ENCODE results near the gene C16orf95.
"Not testable (repeated sequence)": the region's sequence is repeated elsewhere in the genome, so short reads cannot be mapped to it uniquely, and the experiment has no call there.

Gene C16orf95

DNA sequence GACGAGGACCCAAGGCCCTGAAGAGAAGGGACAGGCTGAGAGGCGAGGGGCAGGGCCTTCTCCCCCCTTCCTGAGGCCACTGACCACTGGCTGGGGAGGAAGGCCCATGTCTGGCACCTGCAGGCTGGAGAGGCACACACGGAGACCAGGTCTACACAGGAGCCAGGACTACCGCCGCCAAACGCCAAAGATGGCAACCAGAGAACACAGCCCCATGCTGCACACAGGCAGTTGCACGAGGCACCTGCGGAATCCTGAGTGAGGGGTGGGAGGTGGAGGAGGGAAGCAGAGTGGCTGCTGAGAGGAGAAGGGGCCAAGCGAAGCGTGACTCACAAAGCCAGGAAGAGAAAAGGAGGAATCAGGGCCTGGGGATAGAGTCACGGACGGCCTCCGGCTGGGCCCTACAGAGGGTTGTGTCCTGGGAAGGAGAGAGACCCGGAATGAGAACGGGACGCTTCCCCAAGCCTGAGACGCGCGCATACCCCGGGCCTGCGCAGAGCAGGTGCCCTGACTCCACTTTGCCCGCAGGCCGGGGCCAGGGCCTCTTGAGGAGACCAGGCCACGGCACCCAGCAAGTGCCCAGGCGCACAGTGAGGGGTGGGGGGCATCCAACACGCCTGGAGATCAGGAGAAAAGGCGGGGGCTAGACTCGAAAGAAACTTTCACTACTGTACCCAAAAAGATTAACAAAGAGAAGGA, 28.7 kb upstream of the C16orf95 start:
- no peak for DNase-seq

DNA sequence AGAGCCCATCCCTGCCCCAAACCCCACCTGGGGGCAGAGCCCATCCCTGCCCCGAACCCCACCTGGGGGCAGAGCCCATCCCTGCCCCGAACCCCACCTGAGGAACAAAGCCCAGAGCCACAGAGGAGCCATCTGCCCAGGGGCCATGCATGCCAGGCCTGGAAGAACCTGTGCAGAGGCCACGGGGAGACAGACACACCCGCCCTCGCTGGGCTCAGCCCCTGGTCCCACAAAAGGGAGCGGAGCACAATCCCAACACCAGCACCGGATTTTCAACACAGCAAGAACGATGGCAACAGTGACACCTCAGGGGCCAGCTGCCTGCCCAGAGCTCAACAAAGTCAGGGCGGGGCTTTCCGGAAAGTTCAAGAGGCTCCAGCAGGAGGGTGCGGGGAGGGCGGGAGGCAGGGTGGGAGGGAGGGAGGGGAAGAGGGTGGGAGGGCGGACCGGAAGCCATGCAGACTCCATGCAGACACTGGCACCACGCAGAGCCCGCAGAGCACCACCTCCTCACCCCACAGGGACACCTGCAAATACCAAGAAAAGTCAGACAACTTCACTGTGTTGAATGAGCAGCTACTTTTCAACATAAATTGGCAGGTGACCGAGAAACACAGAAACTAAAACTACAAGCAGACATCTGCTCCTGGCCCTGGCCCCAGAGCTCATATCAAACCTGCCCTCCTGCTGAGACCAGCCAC, 27.9 kb upstream of the C16orf95 start:
- DNase-seq: no peak

DNA sequence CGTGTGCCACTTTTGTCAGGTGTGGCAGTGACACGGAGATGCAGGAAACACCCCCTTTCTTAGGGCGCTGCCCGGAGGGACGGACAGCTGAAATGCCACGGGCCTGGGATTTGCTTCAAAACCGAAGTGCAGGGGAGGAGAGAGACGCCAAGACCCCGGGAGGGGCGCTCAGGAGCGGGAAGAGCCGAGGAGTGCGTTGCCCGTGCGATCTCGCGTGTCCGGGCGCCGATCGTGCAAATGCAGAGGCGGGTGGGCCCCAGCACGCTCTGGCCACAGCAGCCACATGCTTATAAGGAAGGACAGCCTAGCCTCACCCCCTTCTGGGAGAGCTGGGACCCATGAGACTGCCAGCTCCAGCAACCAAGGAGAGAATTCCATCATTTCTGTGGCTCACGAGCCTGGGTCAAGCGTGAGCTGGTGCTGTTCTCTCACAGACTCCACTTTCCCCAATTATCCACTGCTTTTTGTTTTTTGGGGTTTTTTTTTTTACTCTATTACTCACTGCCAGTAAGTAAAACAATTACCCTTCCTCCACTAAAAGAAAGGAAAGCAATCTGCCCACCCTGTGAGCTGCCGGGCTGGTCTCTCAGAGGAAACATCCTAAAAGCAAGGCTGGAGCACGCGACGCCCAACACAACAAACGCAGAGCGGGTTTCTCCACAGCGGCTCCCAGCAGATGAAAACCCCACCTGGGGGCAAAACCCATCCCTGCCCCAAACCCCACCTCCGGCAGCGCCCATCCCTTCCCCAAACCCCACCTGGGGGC, 27.2 kb upstream of the C16orf95 start:
- DNase-seq: no peak

DNA sequence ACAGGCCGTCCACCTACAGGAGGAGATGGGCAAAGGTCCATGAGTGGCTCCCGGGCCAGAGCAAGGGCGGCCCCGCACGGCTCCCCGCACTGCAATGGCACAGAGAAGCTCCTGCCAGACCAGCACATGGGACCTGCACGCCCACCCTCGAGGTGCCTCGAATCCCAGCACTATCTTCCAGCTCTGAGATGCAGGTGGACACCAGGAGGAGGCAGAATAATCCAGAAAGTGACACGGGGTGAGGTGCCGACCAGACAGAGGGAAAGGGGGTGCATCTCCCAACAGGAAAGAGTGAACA, 26.5 kb upstream of the C16orf95 start:
- no peak for DNase-seq

DNA sequence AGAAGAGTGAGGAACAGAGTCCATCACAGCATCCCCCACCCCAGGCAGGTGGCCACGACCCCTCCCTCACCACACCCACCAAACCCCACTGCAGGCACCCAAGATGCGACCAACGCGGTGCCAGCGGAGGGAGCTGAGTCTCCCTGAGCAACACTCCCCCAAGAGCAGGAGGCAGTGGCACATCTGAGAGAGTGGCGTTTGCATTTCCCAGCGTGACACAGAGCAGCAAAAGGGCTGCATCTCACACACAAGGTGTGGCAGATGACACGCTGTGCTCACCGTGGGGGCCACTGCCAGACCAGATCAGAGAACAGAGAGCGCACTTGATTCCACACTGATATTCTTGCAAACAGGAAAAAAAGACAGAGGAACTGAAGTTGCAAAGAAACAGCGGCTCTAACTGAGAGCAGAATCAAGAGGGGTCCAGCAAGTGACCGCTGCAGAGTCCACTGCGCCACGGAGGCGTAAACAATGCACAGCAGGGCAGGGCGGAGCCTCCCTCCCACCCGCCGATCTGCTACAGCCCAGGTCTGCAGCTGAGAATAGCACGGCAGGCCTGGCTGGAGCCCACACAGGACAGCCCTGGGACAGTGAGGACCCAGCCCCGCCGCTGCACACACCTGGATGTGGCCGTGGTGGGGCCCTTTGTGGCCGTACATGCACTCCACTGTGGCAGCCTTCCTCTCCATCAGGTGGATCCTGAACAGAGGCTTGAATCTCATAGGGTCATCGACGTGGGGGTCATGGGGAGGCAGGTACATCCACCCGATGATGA, 26.0 kb upstream of the C16orf95 start:
- no peak for DNase-seq

DNA sequence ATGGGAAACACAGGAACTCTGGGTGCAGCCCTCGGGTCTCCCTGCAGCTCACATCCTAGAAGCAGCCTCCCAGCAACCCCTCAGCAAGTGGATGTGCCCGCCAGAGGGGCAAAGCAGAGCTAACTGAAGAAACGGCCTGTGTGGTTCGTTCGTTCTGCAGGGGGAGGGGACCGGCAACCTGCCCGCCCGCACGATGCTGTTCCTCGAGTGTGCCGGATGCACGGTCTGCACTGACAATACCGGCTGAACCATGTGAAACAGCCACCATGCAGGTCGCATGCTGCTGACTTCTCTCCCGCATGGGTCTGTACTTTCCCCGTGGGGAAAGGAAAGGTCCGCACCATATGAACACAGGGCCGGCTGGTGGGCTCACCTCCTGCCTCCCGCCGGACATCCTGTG, 25.3 kb upstream of the C16orf95 start:
- no peak for DNase-seq

DNA sequence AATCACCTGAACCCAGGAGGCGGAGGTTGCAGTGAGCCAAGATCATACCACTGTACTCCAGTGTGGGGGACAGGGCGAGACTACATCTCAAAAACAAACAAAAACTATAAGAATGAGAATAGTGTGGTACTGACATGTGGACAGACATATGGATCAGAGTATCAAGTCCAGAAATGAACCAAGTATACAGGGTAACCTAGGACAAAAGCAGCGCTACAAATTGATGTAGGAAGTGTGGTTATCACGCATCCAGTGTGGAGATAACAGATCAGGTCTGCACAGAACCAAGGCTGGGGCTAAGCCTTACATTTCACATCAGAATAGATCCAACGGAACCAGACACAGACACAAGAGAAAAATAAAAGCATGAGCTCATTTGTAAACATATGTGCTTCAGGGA, 23.0 kb upstream of the C16orf95 start:
- no peak for DNase-seq

DNA sequence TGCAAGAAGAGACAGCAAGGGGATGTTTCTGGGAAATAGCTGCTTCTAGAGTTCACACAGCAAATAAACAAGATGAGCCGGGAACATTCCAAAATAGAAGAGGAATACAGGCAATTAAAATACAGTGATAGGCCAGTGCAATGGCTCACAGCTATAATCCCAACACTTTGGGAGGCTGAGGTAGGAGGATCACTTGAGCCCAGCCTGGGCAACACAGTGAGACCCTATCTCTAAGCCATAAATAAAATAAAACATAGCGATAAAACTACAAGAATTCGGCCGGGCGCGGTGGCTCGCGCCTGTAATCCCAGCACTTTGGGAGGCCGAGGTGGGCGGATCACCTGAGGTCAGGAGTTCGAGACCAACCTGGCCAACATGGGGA, 22.5 kb upstream of the C16orf95 start:
- DNase-seq: not testable (repeated sequence)

DNA sequence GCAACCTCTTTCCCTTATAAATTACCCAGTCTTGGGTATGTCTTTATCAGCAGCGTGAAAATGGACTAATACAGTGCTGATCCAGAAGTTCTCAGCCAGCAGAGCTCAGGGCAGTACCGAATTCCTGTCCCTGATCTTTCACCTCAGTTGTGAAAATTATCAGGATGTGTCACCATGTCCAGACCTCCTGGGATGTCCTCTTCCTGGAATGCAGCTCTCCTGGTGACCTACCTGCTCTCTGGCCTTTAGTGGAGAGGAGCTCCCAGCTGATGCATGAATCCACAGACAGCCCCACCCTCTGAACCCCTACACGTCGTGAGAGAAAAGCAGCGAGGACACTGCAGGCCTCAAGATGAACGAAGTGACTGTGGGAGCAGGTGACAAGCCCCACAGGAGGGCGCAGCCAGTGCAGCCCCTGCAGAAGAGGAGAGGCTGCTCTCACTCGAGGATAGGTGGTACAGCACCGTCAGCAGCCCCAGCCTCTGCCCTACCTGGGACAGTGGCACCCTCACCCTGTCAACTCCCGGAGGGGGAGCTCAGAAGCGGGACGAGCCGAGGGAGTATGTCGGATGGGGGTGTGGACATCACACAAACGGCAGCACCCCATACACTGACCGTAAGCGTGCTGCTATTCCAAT, 22.0 kb upstream of the C16orf95 start:
- no peak for DNase-seq

DNA sequence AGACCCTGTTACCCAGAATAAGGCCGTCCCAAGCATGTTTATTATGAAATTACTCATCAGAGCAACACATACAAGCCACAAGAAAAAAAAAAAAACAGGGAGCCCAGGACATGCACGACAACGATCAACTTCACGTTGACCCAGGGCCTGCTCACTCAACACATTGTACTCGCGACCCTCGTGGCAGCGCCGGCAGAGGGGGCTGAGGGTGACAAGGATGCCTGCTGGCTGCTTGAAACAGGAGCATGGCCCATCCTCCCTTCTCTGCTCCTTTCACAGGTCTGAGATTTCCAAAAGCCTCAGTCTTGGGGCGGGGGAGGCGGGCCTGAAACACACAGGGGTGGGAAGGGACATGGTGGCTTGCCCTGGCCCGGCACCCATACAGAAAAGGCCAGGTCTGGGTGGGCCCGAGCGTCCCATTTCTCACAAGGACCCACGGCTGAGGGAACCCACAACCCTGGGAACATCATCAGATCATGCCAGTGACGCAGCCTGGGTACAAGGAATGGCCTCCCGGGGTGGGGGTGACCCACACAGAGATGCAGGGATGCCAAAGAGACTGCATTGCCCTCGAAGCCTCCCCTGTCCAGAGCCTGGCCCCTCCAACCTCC, 21.1 kb upstream of the C16orf95 start:
- DNase-seq: no peak

DNA sequence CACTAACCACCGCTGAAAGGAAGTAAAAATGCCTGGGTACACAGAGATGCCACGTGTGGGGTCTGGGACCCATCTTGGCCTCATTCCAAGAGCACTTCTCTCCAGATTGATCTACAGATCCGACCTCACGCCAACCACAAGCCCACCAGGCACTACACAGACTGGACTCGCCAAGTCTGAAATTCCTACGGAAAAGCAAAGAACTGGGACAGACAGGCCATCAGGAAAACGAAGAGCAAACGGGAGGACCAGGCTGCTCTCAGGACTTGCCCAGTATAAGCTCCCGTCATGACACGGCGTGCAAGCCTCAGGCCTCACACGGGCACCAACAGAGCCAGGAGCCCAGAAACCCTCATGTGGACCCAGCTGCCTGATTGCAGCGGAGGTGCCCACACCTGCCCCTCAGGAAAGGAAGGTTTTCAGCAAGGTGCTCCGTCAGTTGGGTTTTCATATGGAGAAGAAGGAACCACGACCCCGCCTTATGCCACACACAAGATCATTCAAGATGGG, 20.1 kb upstream of the C16orf95 start:
- DNase-seq: no peak

DNA sequence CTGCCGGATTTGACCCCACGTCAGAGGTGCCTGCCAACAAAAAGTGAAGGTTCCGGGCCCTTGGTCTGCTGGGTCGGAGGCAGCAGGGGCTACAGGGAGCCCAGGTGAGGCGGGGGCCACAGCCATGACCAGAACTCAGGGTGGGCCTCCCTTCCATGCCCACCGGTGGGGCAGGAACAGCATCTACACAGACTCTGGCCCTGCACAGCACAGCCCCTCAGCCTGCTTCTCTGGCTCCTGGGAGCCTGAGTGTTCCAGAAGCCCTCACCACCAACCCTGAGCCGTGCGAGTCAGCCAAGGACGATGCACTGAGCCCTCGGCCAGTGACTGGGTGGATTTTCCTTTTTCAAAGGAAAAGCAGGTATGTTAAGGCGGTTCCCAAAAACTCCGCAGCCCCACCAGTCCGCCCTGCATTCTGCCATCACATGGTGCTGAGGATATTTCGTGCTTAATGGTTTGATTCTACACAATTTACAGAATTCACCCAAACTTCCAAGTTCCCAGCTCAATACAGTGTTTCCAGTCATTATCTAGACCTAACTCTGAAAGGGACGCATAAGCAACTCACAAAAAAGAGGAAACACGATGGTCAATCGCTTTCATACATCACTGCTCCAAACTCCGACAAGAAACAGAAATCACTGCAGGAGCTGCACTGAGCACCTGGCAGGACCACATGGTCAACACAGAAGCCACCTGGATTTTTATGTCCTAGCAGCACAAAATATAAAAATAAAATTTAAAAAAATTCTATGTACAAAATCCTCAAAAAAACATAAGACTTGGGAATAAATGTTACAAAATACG, 19.4 kb upstream of the C16orf95 start:
- DNase-seq: no peak

DNA sequence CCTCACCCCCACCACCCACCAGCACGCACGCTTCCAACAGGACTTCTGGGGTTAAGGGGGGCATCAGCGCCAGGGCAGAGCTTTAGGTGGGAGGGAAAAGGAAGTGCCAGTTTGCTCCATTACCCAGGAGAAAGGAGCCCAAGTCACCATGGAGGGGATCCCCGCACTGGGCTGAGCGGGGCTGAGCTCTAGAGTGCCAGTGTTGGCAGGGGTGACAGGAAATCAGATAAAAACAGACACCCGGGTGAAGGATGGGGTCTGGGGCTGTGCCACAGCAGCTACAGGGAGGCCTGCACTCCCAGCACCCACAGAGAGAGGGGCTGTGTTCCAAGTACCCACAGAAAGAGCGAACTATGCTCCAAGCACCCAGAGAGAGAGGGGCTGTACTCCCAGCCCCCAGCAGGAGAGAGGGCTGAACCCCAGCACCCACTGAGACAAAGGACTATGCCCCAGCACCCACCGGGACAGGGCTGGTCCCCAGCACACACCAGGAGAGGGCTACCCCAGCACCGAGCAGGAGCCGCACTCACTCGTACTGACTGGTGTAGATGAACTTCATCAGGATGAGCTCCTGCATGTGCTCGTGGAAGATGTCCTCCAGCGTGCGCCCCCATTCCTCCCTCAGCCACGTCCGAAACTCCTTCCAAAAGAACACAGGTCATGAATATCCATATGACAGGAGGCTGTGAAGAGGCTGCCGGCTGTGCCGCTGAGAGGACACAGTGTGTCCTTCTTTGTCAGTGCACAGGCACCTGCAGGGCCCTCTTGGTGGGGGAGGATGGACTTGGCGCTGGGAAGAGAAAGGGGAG, 18.6 kb upstream of the C16orf95 start:
- DNase-seq: no peak

DNA sequence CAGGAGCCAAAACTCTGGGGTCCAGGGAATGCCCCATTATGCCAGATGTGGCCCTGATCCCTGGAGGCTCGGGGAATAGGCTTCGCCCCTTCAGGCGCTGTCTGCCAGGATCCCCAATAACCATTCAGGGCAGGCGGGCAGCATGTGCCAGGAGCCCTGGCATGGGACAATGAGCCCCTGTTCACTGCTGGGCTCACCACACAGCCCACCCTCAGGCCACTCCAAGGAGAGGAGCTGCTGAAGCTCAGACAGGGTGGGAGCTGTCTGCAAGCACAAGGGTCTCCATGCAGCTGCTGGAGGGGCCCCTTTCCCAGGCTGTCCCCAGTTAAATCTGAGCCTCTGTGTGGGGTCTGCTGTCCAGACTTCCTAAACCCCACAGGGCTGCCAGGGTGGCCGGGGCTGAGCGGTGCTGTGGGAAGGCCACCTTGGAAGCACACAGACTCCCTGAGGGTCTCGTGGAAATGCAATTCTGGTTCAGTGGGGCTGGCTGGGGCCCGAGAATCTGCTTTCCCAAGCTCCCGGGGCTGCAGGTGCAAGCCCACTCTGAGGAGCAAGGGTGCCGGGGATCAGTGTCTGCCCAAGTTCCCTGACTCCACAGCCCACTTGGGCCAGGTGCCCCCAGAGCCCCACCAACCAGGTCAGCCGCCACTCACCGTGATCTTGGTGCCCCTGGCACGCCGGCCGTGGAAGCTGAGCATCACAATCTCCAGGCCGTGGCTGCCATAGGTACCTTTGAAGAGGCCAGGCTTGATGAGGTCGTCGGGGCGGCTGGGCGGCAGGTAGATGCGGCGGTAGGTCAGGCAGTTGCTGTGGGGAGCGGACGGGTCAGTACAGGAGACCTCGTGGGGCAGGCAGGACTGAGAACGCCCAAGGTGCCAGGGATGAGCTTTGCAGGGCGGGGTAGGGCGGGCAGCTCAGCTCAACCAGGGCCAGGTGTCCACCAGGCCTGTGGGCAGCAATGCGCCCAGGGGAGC, 17.7 kb upstream of the C16orf95 start:
- DNase-seq: no peak

DNA sequence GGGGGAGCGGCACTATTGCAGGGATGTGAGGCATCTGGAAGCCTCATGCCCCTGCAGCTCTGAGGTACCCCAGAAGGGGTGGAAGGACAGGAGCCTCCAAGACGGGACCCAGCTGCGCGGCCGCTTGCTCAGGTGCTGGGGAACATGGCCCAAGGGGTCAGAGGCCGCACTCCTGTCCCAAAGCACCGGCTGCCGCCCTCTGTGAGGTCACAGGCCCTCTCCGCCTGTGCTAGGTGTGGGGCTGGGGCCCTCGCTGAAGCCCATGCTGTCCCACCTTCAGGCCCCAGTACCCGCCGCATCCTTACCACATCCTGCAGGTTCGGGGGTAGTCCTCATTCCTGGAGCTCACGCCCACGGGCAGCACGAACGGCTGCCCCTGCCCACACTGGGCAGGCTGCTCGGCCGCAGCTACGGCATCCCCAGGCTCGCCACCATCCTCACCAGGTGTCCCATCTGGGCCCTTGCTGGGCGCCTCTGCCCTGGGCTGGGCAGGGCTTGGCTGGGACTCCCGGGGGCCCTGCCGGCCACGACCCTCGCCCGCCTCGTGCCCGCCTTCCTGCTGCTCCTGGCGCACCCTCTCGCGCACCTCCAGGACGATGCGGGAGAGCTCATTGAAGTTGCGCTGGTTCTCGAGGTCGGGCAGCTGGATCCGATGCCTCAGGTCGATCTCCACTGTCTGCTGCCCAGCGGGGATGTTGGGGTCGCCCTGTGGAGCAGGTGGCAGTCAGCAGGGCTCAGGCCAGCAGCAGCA, 16.6 kb upstream of the C16orf95 start:
- DNase-seq: no peak

DNA sequence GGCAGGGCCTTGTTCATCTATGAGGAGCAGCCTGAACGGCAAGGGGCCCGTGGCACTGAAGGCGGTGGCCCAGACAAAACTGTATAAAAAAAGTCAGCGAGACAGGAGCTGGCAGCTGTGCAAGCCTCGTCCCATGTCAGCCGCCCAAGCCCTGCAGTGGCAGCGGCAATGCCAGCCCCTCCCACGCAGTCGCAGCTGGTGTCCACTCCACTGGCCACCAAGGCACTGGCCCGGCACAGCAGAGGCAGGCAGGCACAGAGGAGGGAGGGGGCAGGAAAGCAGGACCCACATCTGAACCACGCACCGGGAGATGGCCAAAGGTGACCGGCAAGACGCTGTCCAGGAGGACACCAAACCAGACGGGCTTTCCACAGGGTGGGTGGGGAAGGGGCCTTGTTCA, 15.9 kb upstream of the C16orf95 start:
- DNase-seq: no peak

DNA sequence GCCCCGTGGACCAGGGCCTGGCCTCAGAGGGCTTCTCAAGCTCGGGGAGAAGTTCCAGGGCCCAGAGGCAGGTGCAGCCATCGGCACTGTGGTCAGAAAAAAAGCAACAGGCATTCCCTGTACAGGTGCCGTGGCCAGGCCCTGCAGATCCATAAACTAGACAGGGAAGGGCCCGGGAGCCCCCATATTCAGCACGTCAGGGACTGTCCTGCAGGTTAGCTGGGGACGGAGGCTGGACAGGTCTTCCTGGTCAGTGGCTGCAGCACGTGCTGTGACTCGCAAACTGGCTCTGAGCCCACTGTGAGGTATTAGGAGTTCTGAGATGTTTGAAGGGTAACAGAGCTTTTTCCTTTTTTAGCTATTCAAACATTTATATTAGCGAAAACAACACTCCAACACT, 15.0 kb upstream of the C16orf95 start:
- DNase-seq: no peak

DNA sequence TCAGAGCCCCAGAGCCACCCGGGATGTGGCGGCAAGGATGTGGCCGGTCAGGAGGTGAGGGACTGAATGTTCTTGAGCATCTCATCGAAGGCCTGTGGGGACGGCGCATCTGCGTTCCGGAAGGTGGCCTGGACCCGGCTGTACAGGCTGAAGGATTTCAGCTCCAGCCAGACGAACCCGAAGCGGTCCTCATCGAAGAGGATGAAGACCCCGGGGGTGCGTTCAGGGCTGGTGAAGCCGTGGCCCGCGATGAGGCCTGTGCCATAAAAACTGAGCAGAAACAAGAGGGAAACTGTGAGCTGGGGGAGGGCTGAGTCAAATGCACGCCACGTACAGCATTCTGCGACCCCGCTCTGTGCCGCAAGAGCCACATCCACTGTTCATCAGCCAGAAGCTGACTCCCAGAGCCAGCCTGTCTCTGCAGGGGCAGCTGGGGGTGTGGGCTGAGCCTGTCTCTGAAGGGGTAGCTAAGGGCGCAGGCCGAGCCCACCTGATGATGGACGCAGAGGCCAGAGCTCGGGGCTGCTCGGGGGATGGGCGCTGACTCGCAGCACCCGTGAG, 14.1 kb upstream of the C16orf95 start:
- no peak for DNase-seq
